Measurements from ENCODE around the gene VSIR. TPM values are rescaled to one million over a fixed set of nuclear protein-coding genes. Genes with fewer than 3 reads are reported as not detected.
A peak's percentile ranks its signal among the peaks of the same experiment; 100 is the strongest.

VSIR gene
- total and polyA plus RNA-seq, 2 donors from 2014 or later: 32.1 to 66.6 TPM

DNA sequence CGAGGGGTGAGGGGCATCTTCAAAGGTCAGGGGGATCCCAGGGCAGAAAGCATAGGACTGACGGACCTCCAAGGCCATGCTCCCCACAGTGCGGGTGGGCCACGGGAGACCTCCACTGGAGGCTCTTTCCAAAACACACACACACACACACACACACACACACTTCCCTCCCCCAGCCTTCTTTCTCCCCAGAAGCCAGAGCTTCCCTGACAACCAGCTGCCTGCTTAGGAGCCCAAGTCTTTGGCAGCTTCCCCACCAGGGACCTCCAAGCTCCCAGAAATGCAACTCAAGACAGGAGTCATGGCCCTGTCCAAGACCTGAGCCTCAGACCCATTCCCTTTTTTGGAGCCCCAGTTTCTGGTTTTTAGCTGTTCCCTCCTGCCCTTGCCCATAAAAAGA, 53.0 kb downstream of the VSIR start:
- no peak for FAIRE-seq
- TF ChIP-seq, protein P1, sequence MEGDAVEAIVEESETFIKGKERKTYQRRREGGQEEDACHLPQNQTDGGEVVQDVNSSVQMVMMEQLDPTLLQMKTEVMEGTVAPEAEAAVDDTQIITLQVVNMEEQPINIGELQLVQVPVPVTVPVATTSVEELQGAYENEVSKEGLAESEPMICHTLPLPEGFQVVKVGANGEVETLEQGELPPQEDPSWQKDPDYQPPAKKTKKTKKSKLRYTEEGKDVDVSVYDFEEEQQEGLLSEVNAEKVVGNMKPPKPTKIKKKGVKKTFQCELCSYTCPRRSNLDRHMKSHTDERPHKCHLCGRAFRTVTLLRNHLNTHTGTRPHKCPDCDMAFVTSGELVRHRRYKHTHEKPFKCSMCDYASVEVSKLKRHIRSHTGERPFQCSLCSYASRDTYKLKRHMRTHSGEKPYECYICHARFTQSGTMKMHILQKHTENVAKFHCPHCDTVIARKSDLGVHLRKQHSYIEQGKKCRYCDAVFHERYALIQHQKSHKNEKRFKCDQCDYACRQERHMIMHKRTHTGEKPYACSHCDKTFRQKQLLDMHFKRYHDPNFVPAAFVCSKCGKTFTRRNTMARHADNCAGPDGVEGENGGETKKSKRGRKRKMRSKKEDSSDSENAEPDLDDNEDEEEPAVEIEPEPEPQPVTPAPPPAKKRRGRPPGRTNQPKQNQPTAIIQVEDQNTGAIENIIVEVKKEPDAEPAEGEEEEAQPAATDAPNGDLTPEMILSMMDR (IDR thresholded peaks at IDR 0.05; ENCODE audit: borderline replicate concordance, extremely low read depth, insufficient read depth): no peak
- no peak overlapping the region for H3K9ac ChIP-seq (ENCODE audit: low read length in 3 of 3)
- H3K27ac ChIP-seq (ENCODE audit: low read depth in 2 of 2, low read length in 2 of 2): no peak overlapping the region
- peak in 1 of 5 donors; percentile 60 for DNase-seq
- intact Hi-C loops (cut with DNase I): no loop called here
- no peak overlapping the region for H3K4me3 ChIP-seq (ENCODE audit: low read length in 3 of 3)
- H3K36me3 ChIP-seq (ENCODE audit: control insufficient read depth in 2 of 3, insufficient read depth in 3 of 3, low read length in 3 of 3): no peaks in the 10 kb centered on the region
- H3K4me1 ChIP-seq (ENCODE audit: control insufficient read depth in 2 of 3, insufficient read depth in 2 of 3, low read depth in 1 of 3, low read length in 3 of 3): no peaks in the 10 kb centered on the region
- H3K9me3 ChIP-seq (ENCODE audit: control insufficient read depth in 2 of 3, insufficient read depth in 1 of 3, low read length in 3 of 3): no peaks in the 10 kb centered on the region
- no peaks in the 10 kb centered on the region for H3K27me3 ChIP-seq (ENCODE audit: control insufficient read depth, insufficient read depth, low read length)

DNA sequence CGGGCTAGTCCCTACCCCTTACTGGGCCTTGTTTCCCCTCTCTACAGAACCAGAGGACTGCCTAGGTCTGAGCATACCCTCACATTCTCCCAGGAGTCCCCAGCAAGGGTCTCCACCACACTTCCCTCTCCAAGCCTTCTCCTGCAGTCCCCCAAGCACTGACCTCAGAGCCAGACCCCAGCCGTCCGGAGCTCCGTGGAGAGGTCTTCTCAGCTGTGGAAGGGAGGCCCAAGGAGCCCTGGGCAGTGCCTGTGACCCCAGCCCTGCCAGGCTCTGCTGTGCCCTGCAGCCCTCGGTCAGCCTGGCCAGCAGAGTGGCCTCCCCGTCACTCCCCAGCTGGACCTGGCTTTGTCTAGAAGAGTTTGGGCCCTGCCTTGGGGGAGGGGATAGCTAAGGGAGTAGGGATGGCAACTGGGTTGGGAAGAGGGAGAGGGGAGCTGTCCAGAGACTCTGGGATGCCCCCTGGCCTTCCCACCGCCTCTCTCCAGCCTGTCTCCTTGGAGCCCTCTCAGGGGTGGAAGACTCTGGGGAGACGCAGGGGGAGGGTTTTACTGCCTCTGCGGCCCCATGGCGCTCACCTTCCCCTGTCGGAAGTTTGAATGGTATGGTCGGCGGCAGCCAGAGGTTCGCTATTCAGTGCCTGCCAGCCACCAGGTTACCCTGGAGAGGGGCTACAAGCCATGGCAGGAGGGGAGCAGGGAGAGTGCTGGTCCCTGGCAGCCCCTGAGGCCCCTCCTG, 53.7 kb downstream of the VSIR start, which contains the start of gene C10orf105:
C10orf105 (minus strand) TSS at position 315 of the 738 bp plus-strand sequence. CDS start 3,441 bp downstream, outside the sequence.
- TF ChIP-seq, protein P1 (IDR thresholded peaks at IDR 0.05; ENCODE audit: borderline replicate concordance, extremely low read depth, insufficient read depth): no peak
- no peak within 1 kb of the TSS for H3K27ac ChIP-seq (ENCODE audit: low read depth in 2 of 2, low read length in 2 of 2)
- no peaks in the 10 kb centered on the region for H3K27me3 ChIP-seq (ENCODE audit: control insufficient read depth, insufficient read depth, low read length)
- no peaks in the 10 kb centered on the region for H3K36me3 ChIP-seq (ENCODE audit: control insufficient read depth in 2 of 3, insufficient read depth in 3 of 3, low read length in 3 of 3)
- H3K9me3 ChIP-seq (ENCODE audit: control insufficient read depth in 2 of 3, insufficient read depth in 1 of 3, low read length in 3 of 3): no peaks in the 10 kb centered on the region
- peaks cover 0 to under 1% (median 0%) of the 10 kb centered on the region in 3 donors for H3K4me1 ChIP-seq (ENCODE audit: control insufficient read depth in 2 of 3, insufficient read depth in 2 of 3, low read depth in 1 of 3, low read length in 3 of 3)
- intact Hi-C loops (cut with DNase I): no loop called here
- peak in 3 of 5 donors; percentile 54 to 66 (median 65) for DNase-seq
- H3K4me3 ChIP-seq (ENCODE audit: low read length in 3 of 3): no peak within 1 kb of the TSS
- H3K9ac ChIP-seq (ENCODE audit: low read length in 3 of 3): no peak within 1 kb of the TSS
- FAIRE-seq: no peak

DNA sequence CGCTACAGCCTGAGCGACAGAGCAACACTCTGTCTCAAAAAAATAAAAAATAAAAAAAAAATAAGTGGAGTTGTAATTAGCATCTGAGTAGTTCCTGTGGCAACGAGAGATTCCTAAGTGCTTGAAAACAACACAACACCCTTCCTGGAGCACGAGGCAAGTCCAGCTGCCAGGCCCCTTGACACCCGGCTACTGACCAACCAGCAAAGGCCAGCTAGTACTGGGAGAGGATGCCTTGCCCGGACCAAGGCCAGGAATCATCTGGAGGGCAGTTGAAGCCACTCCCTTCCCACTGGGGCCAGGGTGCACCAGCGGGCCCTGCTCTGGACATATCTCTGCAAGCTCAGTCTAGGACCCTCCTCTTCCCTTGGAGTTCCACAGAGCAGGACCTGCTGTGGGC, 54.3 kb downstream of the VSIR start:
- H3K36me3 ChIP-seq (ENCODE audit: control insufficient read depth in 2 of 3, insufficient read depth in 3 of 3, low read length in 3 of 3): no peaks in the 10 kb centered on the region
- FAIRE-seq: no peak
- TF ChIP-seq, protein P1 (IDR thresholded peaks at IDR 0.05; ENCODE audit: borderline replicate concordance, extremely low read depth, insufficient read depth): no peak

More for the DNA sequence above, 54.3 kb downstream of the VSIR start:
- no peaks in the 10 kb centered on the region for H3K27me3 ChIP-seq (ENCODE audit: control insufficient read depth, insufficient read depth, low read length)
- intact Hi-C loops (cut with DNase I): no loop called here
- H3K27ac ChIP-seq (ENCODE audit: low read depth in 2 of 2, low read length in 2 of 2): no peak overlapping the region
- no peaks in the 10 kb centered on the region for H3K9me3 ChIP-seq (ENCODE audit: control insufficient read depth in 2 of 3, insufficient read depth in 1 of 3, low read length in 3 of 3)
- no peak for DNase-seq
- H3K4me3 ChIP-seq (ENCODE audit: low read length in 3 of 3): no peak overlapping the region
- peaks cover 0 to 6% (median under 1%) of the 10 kb centered on the region in 3 donors for H3K4me1 ChIP-seq (ENCODE audit: control insufficient read depth in 2 of 3, insufficient read depth in 2 of 3, low read depth in 1 of 3, low read length in 3 of 3)
- no peak overlapping the region for H3K9ac ChIP-seq (ENCODE audit: low read length in 3 of 3)

Data from kidney (tissue), 14 donors.